Anterior cingulate cortex (tissue), 58 donors: ENCODE data around the gene ARGLU1.

Experiments
- DNase-seq, 58 donors: peaks; one replicate each; lab custom pipeline; 2025; lab: John Stamatoyannopoulos, UW

ARGLU1 gene

DNA sequence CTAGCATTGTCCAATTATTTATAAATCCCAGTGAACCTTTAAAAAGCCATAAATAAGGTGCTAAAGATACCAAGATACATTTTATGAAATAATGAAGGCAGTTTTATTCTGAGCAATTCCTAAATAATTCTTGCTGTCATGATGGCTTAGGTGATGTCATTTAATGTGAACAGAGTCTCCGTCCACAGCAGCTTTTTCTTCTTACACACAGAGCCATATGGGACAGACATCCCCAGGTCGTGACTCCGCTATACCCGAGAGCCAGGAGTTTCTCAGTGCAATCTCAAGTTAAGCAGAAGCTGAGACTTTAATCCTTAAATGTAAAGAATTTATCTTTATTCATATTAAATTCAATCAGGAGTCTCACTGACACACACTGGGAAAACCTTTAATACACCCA, 62.2 kb downstream of the ARGLU1 start:
- DNase-seq, result no peak

DNA sequence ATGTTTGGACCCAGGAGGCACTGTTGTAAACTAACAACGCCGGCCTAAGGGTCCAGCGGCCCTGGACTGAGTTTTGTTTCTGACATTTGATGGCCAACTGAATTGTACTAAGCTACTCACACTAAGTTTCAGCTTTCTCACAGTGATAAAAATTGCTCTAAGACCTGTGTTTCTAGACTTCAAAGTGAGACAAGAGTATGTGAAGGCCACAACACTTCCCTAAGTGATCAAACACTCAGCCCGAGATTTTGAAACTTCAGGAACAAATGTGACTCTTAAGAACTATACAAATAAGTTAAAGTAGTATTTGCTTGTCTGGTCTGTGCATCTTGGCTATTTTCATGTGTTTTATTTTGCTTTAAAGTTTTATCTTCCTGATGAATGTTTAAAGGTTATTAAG, 62.6 kb downstream of the ARGLU1 start:
- no peak for DNase-seq

DNA sequence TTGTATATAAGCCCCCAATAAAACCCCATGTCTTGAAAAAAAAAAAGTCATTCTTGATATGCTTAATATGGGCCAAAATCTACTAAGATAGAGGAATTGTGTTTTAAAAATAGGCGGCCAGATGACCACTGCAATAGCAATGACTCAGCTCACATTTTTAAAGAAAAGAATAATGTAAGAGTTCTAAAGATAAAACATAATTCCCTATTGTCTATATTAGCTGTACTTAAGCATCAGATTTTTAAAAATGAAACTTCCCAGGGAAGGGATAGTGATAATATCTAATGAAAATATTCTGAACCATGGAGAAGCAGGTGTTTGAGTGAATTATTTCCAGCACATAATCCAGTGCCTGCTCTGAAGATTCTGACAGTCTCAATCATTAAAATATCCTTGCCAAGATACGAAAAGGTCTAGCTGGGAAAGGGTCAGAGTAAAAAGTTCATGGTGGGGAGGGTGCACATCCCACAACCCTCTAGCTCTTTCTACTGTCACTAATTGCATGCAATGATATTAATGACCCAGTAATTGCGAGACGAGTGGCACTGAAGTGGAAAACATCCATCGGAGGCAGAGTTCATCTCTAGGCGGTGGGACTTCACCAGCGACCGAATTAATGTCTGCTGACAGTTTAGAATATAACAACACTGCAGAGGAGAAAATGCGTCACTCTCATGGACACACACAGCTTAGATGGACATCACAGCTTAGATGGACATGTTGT, 64.0 kb downstream of the ARGLU1 start:
- DNase-seq, result no peak

DNA sequence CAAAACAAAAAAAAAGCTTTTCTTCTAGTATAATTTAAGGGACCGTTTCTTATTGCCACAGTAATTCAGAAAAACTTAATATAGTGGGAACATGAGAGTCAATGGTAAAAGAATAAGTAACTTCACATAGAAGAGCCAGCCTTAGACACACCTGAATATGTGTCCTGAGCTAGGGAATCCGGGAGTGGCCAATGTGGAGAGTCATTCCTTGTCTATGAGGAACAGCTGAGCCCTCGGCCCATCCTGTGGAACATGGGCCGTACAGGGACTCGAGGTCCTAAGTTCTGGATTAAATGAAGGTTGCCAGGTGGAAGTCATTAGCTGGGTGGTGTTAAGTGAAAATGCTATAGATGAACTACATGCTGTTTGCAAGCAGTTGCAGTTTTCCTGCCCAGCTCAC, 64.7 kb downstream of the ARGLU1 start:
- no peak for DNase-seq

DNA sequence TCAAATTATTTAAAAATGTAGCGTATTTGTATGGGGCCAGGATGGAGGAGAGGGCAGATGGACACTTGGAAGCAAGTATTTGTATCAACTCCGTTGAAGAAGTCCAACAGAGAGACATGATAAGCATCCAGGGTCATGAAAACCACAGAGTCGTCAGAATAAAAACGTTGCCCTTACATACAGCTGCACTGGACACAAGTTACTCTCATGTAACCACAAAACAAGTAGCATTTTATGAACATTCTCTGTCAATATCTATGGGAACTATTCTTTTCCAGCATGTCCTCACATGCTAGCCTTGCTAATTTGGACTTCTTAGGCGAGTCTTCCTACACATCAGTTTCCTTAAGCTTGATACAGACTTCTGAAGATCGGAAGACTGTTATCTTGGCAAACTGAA, 67.5 kb downstream of the ARGLU1 start:
- DNase-seq, result no peak

DNA sequence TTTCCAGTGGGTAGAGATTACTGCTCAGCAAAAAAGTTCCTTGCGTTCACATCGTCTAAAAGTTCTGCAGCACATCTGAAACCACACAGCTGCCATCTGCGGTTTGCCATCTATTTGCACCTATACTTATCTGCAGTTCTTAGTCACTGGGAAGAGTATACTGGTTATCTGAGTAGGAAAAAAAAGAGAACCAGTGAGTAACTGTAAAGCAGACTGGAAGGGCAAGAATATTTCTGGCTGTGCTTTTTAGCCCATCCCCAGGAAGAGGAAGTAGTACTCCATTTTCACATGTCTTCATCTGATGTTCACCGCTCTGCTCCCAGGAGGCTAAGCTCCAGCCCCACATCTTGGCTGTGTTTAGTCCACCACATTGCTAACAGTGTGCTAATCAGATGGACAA, 68.0 kb downstream of the ARGLU1 start:
- peak in 3 of 58 donors; percentile 16 to 51 (median 24) for DNase-seq

DNA sequence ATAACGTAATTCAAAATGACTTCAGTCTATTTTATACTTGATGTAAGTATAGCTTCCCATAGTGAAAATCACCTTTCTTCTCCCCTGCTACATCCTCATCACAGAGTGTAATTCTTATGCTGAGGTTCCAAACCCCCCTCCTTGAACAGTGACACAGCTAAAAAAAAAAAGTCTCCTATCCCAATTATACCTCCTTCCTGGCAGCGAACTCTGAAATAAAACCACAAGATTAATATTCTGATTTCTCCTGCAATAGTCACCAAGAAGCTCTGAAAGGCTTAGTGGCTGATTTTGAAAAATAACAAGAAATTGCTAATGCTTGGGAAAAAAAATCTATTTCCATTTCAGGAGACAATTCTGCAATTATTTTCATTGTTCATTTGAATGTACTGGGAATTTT, 68.8 kb downstream of the ARGLU1 start:
- no peak for DNase-seq

DNA sequence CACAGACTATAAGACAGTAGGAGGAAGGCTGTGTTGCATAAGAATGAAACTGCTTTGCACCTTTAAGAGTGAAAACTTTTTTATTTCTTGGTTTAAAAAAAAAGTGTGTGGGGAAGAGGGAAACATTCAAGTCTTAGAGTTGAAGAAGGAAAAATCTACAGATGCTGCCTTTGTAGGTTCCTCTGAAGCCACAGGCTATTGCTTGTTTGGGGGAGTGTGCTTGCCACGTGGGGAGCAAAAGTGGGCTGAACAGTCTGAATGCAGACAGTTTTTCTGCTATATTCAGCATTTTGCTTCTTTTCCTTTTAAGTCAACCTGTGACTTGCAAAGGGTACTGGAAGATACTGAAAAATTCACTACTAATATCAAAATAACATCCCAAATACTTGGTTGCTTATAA, 69.4 kb downstream of the ARGLU1 start:
- peak in 10 of 58 donors; percentile 7 to 46 (median 27) for DNase-seq

DNA sequence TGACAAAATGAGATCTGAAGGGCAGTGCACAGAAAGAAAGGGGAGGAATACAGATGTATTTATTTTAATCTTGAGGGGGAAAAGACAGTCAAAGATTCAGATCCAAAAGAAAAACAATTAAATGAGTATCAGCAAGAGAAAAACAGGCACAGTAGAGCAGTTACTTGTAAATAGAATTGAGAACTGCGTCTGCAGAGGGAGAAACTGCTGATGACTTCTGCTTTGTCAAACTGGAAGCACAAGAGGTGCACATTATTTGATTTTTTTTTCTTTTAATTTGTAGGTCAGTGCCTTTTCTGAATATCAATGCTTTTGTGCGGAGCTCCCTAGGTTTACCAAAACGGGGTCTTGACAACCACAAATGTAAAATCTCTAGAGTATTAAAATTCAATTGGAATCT, 69.8 kb downstream of the ARGLU1 start:
- peak in 1 of 58 donors; percentile 22 for DNase-seq

DNA sequence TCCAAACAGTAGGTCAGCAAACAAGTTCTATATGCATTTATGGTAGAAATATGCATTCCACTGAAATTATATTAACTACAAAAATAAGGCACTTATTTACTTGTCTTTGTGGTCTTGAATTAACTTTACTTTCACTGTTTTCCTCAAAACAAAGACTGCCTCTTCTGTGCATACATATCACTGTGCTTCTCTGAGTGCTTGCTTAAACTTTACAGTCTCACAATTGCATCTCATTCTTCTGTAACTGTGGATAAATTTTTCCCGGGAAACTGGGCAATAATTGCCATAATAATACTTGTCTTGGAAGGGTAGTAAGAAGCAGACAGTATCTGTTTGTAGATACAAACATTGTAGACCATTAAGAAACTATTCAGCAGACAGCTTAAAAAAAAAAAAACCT, 70.9 kb downstream of the ARGLU1 start:
- no peak for DNase-seq

DNA sequence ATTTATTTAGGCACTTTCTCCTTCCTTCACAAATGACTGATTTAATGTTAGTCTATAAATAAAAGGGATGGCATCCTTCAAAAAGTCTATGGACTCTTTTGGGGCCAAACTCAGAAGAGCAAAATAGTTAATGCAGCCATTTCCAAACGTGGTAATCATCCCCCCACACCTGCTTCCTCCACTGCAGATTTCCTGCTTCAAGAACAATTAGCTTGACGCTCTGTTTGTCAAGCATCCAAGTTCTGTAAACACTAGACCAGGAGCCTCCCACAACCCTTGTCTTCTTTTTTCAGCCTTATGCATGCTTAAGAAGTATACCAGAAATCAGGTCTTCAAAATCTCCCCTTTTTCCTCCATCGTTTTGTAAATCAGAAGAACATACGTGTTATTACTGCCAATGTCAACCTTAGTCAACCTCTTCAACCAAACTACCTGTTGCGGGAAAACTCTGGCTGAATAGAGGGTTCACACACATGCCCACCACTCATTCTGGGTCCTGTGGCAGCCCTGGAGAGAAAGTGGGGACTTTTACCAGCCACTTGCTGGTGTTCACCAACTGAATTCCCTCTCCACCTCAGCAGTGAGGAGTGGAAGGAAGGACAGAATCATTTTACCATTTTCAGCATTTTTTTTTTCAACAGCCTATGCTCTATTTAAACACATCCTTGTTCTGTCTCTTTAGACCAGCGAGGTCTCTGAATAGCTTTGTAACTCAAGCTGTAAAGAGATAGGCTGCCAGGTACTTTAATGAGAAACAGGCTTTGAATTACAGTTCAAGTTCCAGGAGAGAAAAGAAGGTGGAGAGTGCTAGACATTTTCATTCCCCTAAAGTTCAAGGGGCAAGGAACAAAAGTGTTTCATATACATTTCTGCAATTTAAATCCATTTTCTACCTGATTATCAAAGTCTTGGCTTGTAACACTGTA, 71.6 kb downstream of the ARGLU1 start:
- DNase-seq, result peak in 1 of 58 donors; percentile 16

DNA sequence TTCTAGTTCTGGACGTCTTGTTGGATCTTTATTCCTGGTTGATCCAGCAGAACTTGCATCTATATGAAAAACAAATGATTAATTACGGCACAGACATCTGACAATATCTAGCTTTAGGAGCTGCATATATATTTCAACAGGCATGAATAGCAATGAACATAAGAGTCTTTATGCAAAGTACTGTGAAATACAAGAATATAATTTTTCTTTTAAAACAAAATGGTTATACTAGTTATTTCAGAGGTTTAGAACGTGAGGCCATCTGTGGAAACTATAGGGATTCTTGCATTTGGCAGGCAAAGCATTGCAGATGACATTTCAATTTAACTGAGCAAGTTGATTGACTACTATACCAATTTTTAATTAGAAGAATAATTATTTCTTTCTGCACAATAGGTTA, 73.0 kb downstream of the ARGLU1 start:
- DNase-seq, result no peak

DNA sequence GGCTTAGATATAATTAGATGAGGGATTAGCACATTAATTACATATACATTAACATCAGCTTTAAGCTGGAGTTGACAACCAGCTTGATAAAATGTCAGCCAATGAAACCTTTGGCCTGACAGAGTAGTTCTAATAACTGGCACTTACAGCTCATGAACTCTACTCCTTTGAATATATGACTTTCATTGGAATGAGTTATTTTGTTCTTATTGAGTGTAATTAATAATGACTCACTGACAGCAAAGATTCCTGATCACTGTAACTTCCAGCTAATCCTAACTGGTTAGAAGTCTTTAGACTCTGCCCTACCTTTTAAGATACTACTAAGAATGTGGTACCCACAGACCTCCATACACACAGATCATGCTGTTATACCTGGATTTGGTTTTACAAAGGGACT, 73.4 kb downstream of the ARGLU1 start:
- DNase-seq, result no peak

DNA sequence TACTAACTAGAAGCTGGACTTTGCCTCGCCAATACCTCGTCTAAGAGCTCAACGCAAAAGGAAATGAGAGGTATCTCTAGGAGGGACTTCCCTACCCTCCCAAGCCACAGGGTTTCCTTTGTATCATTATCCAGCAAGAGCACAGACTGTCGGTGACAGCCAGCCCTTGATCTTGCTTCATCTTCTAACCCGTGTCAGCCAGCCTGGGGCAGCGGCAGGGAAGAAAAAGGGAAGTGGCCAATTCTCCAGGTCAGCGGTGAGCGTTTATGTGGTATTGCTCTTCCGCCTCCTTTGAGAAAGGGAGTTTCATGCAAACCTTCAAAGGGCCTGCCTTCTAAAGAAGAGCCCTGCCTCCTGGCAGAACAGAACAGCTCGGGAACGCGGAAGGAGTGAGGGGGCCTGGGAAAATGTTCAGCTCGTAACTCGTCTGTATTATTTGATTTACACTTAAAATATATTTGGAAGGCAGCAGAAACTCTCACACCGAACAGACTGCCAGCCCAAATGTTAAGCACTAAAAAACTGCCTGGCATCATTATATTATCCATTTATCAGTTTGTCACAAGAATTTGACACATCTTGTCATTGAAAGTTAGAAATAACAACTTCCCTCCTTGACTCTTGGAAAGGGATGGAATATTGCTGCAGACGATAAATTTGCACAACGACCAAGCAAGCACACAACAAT, 74.3 kb downstream of the ARGLU1 start:
- DNase-seq, result peak in 12 of 58 donors; percentile 23 to 67 (median 33)

DNA sequence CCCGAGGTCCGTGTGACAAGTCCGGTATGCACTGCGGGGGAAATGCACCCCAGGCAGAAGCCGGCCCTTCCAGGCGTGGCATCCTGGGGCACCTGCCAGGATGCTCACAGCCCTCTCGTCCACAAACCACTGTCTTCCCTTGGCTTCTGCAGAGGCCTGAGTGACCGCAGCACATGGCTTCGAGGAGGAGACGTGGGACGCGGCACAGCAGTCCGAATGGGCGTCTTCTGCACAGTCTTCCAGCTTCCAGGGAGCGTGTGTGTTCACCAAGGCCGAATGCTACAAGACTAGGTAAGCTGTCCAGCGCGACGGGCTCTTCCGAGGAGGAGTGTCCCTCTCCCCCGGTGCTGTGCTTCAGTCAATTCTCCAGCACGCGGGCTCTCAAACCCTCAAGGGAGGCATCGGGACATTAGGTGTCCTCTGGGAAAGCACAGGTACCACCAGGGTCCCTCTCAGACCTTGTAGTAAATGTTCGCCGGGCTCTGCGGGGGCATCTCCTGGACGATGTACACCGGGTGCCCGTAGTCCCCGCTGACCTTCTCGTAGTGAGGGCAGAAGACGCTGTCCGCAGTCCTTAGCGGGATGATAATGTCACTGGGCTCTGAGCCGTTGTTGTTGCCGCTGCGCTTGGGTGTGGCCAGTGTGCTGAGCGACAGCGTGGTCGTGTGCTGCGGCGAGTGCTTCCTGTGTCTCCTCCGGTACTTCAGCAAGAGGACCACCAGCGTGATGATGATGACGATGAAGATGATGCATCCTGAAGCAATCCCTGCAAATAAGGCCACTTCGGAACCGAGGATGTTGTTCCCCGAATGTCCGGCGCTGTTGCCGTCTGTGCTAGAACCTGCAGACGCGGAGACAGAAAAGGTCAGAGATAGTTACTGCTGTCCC, 75.1 kb downstream of the ARGLU1 start:
- DNase-seq, result peak in 1 of 58 donors; percentile 11

DNA sequence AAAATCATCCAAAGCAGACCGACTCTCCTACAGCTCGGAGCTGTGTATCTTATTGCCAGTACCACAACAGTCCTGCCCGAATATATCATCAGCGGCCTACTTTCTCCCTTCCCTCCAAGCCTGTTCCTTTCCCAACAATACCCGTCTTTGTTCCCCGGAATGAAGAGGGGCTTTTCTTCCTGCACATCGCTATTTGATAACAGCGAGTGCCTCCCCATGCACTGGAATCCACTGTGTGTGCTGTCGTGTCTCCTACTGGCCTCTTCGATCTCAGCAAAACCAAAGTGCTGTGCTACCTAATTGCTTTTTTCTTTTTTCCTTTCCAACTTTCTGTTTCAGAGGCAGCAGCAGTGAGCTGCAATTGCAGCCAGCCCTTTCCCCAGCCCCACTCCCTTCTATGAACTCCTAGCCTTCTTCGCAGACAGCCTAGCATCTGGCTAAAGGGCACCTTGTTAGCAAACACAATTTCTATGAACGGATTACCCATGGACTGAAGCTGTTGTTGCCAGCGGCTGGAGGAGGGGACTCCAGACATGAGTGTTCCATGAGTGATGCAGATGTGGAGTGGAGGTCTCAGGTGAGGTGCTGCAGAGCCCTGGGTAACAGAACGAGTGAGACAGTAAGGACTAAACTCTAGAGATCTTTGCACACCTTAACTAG, 75.9 kb downstream of the ARGLU1 start:
- peak in 43 of 58 donors; percentile 22 to 90 (median 59) for DNase-seq
